ENCODE results near the gene ACTR8.
"Not testable (repeated sequence)": the region's sequence is repeated elsewhere in the genome, so short reads cannot be mapped to it uniquely, and the experiment has no call there.

Gene ACTR8, protein sequence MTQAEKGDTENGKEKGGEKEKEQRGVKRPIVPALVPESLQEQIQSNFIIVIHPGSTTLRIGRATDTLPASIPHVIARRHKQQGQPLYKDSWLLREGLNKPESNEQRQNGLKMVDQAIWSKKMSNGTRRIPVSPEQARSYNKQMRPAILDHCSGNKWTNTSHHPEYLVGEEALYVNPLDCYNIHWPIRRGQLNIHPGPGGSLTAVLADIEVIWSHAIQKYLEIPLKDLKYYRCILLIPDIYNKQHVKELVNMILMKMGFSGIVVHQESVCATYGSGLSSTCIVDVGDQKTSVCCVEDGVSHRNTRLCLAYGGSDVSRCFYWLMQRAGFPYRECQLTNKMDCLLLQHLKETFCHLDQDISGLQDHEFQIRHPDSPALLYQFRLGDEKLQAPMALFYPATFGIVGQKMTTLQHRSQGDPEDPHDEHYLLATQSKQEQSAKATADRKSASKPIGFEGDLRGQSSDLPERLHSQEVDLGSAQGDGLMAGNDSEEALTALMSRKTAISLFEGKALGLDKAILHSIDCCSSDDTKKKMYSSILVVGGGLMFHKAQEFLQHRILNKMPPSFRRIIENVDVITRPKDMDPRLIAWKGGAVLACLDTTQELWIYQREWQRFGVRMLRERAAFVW

DNA sequence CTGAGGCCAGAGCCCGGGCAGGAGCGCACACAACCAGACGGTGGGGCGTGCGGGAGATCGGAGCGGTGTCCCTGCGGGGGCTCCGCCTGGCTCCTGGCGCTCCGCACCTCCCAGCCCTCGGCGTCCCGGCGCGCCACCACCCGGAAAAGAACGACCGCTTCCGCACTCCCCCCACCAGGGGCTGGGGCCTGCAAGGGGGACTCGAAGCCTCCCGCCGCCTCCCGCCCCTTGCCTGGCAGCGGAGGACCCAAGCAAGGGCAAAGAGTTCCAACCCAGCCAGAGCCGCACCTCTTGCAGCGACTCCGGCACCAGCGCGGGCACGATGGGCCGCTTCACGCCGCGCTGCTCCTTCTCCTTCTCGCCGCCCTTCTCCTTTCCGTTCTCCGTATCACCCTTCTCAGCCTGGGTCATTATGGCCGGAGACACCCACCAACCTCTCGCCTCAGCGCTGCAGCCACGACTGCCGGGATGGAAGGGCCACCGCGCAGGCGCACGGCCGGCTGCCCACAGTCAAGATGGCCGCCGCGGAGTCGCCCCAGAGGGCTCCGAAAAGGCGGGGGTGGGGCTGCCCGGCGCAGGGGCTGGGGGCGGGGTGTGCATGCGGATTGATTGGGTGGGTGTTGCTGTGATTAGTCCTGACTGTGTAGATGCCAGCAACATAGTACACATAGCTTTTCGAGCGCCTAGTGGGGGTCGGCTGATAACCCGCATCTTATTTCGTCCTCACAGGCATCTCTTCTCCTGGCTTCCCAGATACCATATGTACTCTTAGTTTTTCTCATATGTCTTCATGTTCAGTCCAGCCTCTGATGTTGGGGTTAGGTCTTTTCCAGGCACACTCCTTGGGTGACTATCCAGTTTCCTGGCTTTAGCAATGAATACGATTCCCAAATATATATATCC is at the start of gene ACTR8:
TSS of gene ACTR8 (minus strand) at position 462 of the 903 bp plus-strand sequence. CDS start at position 411, 51 bp downstream.
- peak; percentile 95 for DNase-seq (ENCODE audit: low read depth, low spot score)

- DNase-seq (ENCODE audit: low read depth, low spot score), result not testable (repeated sequence)
These were observed 45.4 kb upstream of the ACTR8 start for GRCh38 chr3:53927208-53927872.

DNA sequence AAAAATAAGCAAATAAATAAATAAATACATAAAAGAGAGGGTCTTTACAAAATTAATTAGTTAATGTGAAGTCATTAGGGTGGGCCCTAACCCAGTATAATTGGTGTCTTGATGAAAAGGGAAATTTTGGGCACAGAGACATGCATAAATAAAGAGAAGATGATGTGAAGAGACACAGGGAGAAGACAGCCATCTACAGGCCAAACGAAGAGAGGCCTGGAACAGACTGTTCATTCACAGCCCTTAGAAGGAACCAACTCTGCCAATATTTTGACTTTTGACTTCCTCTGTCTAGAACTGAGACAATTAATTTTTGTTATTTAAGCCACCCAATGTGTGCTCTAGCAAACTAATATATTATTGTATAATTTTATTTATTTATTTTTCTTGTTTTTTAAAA is 39.3 kb upstream of the ACTR8 start:
- no peak for DNase-seq (ENCODE audit: low read depth, low spot score)

- no peak for DNase-seq (ENCODE audit: low read depth, low spot score)
These were observed 37.8 kb upstream of the ACTR8 start for GRCh38 chr3:53919741-53920140.

DNA sequence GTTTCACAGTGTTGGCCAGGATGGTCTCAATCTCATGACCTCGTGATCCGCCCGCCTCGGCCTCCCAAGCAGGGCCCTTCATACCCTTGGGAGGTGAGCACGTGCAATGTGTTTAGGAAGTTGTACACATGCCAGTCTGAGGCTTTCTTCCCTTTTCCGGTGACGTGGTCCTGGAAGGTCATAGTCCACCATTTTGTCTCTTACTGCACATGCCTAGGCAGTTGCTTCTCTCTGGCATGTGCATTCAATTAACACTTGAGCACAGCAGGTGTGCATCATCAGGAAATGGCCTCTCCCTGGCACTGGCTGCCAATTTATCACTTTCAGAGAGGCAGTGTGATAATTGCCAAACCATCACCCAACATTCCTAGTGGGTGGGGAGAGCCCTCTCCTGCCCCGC is 31.4 kb upstream of the ACTR8 start:
- DNase-seq (ENCODE audit: low read depth, low spot score), result no peak

- no peak for DNase-seq (ENCODE audit: low read depth, low spot score)
These were observed 20.8 kb upstream of the ACTR8 start for GRCh38 chr3:53902711-53903110.

DNA sequence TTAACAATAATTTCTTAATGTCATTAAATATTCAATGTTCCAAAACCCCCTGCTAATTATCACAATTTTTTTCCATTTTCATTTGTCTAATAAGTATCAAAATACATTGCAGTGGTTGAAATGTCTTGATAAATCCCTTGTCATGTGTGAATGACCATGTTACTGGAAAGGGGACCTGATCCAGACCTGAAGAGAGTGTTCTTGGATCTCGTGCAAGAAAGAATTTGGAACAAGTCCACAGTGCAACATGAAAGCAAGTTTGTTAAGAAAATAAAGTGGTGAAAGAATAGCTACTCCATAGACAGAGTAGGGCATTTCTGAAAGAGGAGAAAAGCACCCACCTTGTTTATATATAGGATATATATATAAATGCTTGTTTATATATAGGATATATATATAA is 20.1 kb upstream of the ACTR8 start:
- no peak for DNase-seq (ENCODE audit: low read depth, low spot score)

DNA sequence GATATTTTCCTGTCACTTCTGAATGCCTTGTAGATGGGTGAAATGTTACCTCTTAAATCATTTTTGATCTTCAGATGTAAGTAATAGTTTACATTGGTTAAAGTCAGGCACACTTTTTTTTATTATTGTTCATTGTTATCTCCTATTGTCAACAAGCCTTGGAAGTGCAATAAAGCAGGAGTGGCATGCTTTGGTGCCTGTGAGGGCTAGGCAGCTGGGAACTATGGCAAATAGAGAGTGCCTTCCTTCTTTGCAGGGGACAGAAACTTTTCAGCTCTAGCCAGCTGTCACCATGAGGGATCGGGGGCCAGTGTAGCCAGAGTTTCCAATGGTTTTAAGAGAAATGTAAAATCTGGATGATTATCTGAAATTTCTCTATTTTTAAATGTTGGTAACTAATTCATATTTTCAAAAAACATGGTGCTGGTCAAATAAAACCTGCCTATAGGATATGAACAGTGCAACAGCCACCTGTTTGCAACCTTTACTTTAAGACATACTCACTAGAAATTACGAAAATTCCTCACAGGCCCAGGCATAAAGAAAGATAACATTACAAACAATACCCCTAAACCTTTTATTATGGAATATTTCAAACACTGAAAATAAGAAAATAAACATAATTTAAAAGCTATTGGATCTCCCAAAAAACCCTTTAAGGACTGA is 18.8 kb upstream of the ACTR8 start:
- no peak for DNase-seq (ENCODE audit: low read depth, low spot score)

DNA sequence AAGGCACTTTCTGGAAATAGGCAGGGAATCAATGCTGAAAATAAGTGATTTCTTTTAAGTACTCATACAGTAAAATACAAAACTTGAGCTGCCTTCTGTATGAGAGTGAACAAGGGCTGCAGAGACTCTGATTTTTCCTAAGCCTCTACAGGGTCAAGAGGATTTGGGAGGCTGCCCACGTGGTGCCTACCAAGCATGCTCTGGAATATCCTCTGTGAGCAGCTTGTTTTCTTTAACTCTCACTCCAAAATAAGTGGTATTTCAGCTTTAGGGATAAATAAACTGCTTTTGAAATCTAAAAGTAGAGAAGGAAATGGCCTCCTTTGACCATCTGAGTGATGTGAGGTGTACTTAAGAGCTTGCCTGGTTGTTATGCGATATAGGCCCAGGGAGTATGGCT is 17.8 kb upstream of the ACTR8 start:
- DNase-seq (ENCODE audit: low read depth, low spot score), result no peak

GRCh38 chr3:53892286-53892637 is 10.3 kb upstream of the ACTR8 start:
- DNase-seq (ENCODE audit: low read depth, low spot score), result no peak

- peak; percentile 99 for DNase-seq (ENCODE audit: low read depth, low spot score)
These were observed 9.7 kb upstream of the ACTR8 start, which contains the start of gene SELENOK for GRCh38 chr3:53891497-53892285. SELENOK (minus strand) TSS chr3:53891859.

GRCh38 chr3:53890726-53891475 is 8.9 kb upstream of the ACTR8 start:
- DNase-seq (ENCODE audit: low read depth, low spot score), result peak; percentile 55

DNA sequence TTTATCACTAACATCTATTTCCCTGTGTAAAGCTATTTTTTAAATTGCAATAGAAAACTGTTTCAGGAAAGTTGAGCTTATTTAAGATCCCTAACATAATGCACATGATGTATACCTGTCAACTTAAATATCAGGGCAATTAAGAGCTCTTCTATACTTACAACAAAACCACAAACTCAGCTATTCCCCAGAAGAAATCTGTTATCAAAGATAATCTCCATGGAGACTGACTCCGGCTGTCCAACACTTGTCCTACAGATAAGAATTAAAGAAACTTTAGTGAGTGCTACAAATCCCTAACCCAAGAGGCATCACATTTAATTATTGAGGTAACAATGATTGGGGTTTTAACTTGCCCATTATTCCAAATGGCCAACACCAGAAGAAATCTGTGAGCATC is 6.3 kb upstream of the ACTR8 start:
- no peak for DNase-seq (ENCODE audit: low read depth, low spot score)

DNA sequence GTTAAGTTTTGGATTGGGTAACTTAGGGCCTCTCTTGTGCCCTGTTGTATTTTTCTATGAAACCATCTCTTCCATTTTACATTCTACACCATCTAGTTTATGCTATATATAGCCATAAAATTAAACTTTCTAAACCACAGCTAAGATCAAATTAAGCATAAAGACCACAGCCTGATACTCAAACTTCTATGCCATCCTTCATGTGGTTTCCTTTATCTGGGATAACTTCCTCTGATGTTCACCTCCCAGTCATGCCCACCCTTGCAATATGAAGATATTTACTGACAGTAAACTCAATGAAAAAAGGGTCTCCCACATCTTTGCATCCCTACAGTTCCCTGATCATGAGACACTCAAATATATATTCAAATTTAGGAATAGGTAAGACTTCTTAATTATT is 5.5 kb upstream of the ACTR8 start:
- DNase-seq (ENCODE audit: low read depth, low spot score), result no peak

- DNase-seq (ENCODE audit: low read depth, low spot score), result no peak
These were observed 3.3 kb upstream of the ACTR8 start for GRCh38 chr3:53885239-53885638.

GRCh38 chr3:53884623-53885022 is 2.7 kb upstream of the ACTR8 start:
- DNase-seq (ENCODE audit: low read depth, low spot score), result no peak

GRCh38 chr3:53883008-53883407 is 1.1 kb upstream of the ACTR8 start:
- DNase-seq (ENCODE audit: low read depth, low spot score), result no peak

- DNase-seq (ENCODE audit: low read depth, low spot score), result peak; percentile 61
These were observed 1.3 kb downstream of the ACTR8 start for GRCh38 chr3:53880396-53881345.
